ENCODE results near the gene TFCP2. TPM values are rescaled to one million over a fixed set of nuclear protein-coding genes. Genes with fewer than 3 reads are reported as not detected.
A peak's percentile ranks its signal among the peaks of the same experiment; 100 is the strongest.

The TFCP2 gene
- total and polyA plus RNA-seq, 8 donors, result 6.7 to 56.2 (median 9.2) TPM

- DNase-seq, result no peak
- Histone ChIP-seq H3K4me3 (no peak overlapping the region), H3K27ac (no peak overlapping the region), H3K4me1 (peaks cover 15 to 30% (median 28%) of the 10 kb centered on the region in 4 donors), H3K36me3 (no peaks in the 10 kb centered on the region), H3K27me3 (no peaks in the 10 kb centered on the region), H3K9me3 (no peaks in the 10 kb centered on the region)
- 67 to 79% (median 77%) methylated on average over 1 of the region's 1 CpG for WGBS, 5 donors
- intact Hi-C loops (cut with DNase I; ENCODE audit: low total_unique reads), result no loop called here
- TF ChIP-seq CTCF (IDR thresholded peaks at IDR 0.05) (no peak), POLR2AphosphoS5 (IDR thresholded peaks at IDR 0.05) (no peak), EP300 (IDR thresholded peaks at IDR 0.05) (no peak), POLR2A (IDR thresholded peaks at IDR 0.05) (no peak)
Measured at GRCh38 chr12:51174501-51174900, 1.6 kb upstream of the TFCP2 start.

DNA sequence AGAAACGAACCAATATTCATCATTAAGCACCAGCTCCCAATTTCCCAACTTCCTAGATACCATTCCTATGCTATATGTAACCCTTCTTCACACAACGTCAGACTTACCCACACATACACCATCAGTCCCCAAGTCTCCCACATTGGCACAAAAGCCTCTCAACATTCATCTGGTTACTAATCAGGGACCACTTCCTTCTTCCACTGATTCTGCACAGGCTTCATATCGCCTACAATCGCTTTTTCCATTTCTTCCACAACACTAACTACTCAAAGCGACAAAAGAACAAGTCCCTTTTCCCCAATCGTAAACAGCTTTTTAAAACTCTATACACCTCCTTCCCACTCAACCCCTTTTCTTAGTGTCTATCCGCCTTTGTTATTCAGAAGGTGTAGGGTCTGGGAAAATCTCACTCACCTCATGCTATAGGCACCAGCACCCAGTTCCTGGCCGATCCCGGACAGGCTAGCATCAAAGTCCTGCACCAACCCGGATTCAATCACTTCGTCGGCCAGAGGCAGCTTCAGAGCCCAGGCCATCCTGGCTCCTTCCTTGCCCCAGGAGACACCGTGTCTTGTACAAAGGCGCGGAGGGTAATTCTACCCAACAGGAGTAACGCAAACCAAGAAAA, 936 bp downstream of the TFCP2 start:
- TF ChIP-seq POLR2AphosphoS5 (IDR thresholded peaks at IDR 0.05) (no peak), EP300 (IDR thresholded peaks at IDR 0.05) (no peak), POLR2A (IDR thresholded peaks at IDR 0.05) (no peak), CTCF (IDR thresholded peaks at IDR 0.05) (no peak)
- peak overlapping the region; percentile 69 to 83 (median 74) for H3K4me3 ChIP-seq
- peak overlapping the region; percentile 89 to 99 (median 98) for H3K27ac ChIP-seq
- no peaks in the 10 kb centered on the region for H3K27me3 ChIP-seq
- H3K36me3 ChIP-seq, result no peaks in the 10 kb centered on the region
- intact Hi-C loops (cut with DNase I; ENCODE audit: low total_unique reads), result no loop called here
- 2 to 4% (median 3%) methylated on average over 16 of the region's 16 CpGs for WGBS, 5 donors
- peaks cover 15 to 39% (median 33%) of the 10 kb centered on the region in 4 donors for H3K4me1 ChIP-seq
- H3K9me3 ChIP-seq, result no peaks in the 10 kb centered on the region
- DNase-seq, result peak; percentile 23 to 27

- Histone ChIP-seq H3K36me3 (no peaks in the 10 kb centered on the region), H3K4me3 (no peak overlapping the region), H3K4me1 (peaks cover 0 to 17% (median 7%) of the 10 kb centered on the region in 4 donors), H3K27ac (no peak overlapping the region), H3K27me3 (no peaks in the 10 kb centered on the region), H3K9me3 (no peaks in the 10 kb centered on the region)
- no peak for DNase-seq
- no peak for TF ChIP-seq POLR2AphosphoS5 (IDR thresholded peaks at IDR 0.05)
- no peak for TF ChIP-seq CTCF (IDR thresholded peaks at IDR 0.05)
- no peak for TF ChIP-seq EP300 (IDR thresholded peaks at IDR 0.05)
- TF ChIP-seq POLR2A (IDR thresholded peaks at IDR 0.05), result no peak
- intact Hi-C loops (cut with DNase I; ENCODE audit: low total_unique reads), result no loop called here
- 65 to 88% (median 75%) methylated on average over 3 of the region's 3 CpGs for WGBS, 5 donors
Measured at GRCh38 chr12:51163795-51164194, 9.1 kb downstream of the TFCP2 start.

DNA sequence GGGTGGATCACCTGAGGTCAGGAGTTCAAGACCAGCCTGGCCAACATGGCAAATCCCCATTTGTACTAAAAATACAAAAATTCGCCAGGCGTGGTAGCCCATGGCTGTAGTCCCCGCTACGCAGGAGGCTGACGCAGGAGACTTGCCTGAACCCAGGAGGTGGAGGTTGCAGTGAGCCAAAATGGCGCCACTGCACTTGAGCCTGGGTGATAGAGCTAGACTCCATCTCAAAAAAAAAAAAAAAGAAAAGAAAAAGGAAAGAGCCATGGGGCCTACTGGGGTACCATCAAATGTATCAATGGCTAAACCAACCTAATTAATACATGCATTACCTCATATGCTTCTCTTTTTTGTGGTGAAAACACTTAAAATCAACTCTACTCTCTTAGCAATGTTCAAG, 10.7 kb downstream of the TFCP2 start:
- TF ChIP-seq POLR2A (IDR thresholded peaks at IDR 0.05) (no peak), CTCF (IDR thresholded peaks at IDR 0.05) (no peak), POLR2AphosphoS5 (IDR thresholded peaks at IDR 0.05) (no peak), EP300 (IDR thresholded peaks at IDR 0.05) (no peak)
- H3K4me3 ChIP-seq, result no peak overlapping the region
- no peak for DNase-seq
- H3K9me3 ChIP-seq, result no peaks in the 10 kb centered on the region
- no peak overlapping the region for H3K27ac ChIP-seq
- intact Hi-C loops (cut with DNase I; ENCODE audit: low total_unique reads), result no loop called here
- peaks cover 0 to 15% (median 5%) of the 10 kb centered on the region in 4 donors for H3K4me1 ChIP-seq
- no peaks in the 10 kb centered on the region for H3K36me3 ChIP-seq
- no peaks in the 10 kb centered on the region for H3K27me3 ChIP-seq
- 94 to 100% (median 99%) methylated on average over 6 of the region's 6 CpGs for WGBS, 5 donors
